Gastrocnemius medialis (tissue), 4 donors: ENCODE data around the gene ATP2A2.

ENCODE experiments used
- POLR2A ChIP-seq, 2 donors: fragments of 450-650 bp; IDR thresholded peaks; one replicate each; pipeline ENCODE4 v1.6.1; 2017; ENCODE audit warnings: antibody characterized with exemption in 2 of 2, mild to moderate bottlenecking in 2 of 2, moderate library complexity in 2 of 2
- TF ChIP-seq, protein P1 (sequence below), 5 experiments: fragments of 450-650 bp in 3 of 5; fragments of 200-600 bp in 2 of 5; sonication (generic) in 2 of 5; IDR thresholded peaks in 4 of 5; conservative IDR thresholded peaks in 1 of 5; 1 replicate in 4 of 5; 2 replicates in 1 of 5; pipeline ENCODE4 v1.5.1; 2016 to 2019; ENCODE audit warnings: antibody characterized with exemption in 5 of 5, mild to moderate bottlenecking in 3 of 5, moderate library complexity in 3 of 5

DNA sequence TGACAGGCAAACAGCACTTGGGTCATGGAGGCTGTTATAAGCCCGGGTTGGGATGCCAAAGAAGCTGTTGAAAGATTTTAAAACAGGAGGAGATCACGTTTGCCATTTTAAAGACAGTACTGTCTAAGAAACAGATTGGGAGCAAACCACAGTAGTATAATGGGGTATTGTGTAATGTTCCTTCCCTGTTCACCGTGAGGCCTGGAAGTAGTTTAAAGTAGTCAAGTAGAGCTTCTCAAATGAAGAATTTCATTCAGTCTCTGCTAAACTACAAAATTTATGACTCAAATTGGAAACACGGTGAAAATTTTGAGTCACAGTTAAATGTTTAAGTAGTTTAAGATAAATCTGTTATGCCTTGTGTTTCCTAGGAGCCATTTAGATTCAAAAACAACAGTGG, 35.8 kb downstream of the ATP2A2 start:
- TF ChIP-seq, protein P1, sequence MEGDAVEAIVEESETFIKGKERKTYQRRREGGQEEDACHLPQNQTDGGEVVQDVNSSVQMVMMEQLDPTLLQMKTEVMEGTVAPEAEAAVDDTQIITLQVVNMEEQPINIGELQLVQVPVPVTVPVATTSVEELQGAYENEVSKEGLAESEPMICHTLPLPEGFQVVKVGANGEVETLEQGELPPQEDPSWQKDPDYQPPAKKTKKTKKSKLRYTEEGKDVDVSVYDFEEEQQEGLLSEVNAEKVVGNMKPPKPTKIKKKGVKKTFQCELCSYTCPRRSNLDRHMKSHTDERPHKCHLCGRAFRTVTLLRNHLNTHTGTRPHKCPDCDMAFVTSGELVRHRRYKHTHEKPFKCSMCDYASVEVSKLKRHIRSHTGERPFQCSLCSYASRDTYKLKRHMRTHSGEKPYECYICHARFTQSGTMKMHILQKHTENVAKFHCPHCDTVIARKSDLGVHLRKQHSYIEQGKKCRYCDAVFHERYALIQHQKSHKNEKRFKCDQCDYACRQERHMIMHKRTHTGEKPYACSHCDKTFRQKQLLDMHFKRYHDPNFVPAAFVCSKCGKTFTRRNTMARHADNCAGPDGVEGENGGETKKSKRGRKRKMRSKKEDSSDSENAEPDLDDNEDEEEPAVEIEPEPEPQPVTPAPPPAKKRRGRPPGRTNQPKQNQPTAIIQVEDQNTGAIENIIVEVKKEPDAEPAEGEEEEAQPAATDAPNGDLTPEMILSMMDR (IDR thresholded peaks at IDR 0.05 in 4 of 5, conservative IDR thresholded peaks at IDR 0.05 in 1 of 5), result no peak
- TF ChIP-seq POLR2A (IDR thresholded peaks at IDR 0.05), result no peak
